Midbrain (tissue), 1 donor: Measurements from ENCODE around the gene TMEM97.
"Not testable (repeated sequence)": the region's sequence is repeated elsewhere in the genome, so short reads cannot be mapped to it uniquely, and the experiment has no call there.

Experiments used
- DNase-seq: peaks from one replicate; lab custom pipeline; 2025; lab: John Stamatoyannopoulos, UW

TMEM97 gene

DNA sequence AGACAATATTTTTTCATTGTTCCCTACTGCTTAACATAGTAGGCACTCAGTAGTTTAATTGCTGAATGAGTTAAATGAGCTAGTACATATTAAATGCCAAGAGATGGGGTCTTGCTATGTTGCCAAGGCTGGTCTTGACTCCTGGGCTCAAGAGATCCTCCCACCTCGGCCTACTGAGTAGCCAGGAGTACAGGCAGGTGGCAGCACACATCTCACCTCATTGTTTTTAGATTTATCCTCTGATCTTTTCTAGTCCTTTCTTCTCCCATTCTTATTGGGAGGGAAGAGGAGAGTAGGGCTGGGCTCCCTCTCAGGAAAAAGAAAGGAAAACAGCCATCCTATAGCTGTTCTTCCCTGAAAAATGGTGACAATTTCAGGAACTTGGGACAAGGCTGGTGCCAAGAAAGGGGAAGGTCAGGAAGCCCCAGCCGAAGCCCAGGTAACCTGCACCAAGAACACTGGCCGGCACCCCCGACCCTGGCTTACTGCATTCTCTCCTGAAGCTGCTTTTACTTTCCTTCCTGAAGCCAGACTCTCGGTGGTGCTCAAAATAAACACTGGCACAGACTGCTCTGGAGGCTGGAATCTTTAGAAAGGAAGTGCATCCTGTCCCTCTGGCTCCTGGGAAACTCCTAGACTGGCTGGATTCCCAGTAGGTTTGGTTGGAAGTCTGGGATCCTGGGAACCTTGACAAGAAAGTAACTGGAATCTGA, 19.2 kb downstream of the TMEM97 start:
- no peak for DNase-seq

DNA sequence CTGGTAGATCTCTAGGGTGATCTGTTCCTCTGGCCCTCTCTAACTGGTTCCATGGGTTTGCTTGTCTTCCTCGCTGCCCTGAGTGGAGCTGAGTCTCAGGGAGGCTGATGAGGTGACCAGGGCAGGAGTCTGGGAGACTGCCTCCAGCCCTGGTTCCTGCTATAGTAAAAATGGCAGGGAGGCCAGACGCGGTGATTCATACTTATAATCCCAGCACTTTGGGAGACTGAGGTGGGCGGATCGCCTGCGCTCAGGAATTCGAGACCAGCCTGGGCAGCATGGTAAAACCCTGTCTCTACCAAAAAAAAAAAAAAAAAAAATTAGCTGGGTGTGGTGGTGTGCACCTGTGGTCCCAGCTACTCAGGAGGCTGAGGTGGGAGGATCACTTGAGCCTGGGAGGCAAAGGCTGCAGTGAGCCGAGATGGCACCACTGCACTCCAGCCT, 19.8 kb downstream of the TMEM97 start:
- DNase-seq, result not testable (repeated sequence)

DNA sequence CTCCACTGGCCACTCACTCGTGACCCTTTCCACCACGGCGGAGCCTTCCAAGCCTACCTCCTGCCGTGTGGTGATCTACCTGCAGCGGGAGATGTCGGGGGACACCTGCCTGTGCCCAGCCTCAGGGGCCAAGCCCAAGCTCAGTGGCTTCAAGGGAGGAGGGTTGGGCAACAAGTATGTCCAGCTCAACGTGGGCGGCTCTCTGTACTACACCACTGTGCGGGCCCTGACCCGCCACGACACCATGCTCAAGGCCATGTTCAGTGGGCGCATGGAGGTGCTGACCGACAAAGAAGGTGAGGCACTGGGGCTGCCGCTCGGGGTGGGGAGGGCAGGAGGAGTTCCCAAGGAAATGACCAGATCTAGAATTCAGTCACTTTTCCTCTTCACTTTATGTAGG, 20.4 kb downstream of the TMEM97 start:
- DNase-seq, result no peak

DNA sequence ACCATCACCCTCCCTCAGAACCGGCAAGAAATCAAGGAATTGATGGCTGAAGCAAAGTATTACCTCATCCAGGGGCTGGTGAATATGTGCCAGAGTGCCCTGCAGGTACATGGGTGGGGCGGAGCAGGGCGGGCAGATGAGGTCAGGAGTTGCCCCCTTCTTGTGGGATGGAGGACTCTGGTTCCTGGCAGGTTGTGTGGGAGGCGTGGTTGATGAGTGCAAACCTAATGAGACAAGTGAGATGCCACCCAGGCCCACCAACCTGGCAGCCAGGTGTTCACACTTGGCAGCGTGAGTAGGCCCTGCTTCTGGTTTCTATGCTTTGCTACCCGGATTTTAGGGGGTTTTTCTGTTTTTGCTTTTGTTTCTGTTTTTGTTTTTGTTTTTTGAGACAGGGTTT, 21.4 kb downstream of the TMEM97 start:
- no peak for DNase-seq

DNA sequence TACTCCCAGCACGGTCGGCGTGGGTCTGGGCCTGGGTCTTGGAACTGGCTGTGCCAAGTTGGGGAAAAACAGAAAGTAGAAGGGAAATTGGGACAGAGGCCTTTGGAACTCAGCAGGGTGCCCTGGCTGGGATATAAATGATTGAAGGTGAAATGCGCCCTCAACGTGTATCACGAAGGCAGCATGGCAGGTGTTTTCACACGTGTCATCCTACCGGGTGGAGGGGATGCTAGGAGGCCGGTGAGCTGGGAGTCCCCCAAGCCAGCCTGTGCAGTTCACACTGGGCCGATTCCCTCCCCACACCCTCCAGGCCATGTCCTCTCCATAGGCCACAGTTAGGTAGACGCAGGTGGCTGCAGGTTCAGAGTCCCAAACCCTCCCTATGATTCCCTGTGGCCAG, 22.5 kb downstream of the TMEM97 start:
- DNase-seq, result no peak

DNA sequence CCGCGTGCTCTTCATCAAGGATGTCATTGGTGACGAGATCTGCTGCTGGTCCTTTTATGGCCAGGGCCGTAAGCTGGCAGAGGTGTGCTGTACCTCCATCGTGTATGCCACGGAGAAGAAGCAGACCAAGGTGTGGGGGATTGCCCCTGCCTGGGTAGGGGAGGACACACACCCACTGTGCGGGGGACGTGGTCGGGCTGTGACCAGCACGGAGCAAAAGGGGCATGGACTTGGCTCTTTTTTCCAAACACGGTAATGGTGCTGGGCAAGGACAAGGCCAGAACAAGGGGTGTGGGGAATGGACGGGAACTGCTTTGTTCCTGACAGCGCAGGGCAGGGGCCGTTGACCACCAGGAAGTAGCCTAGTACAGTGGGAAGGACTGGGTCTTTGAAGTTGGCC, 23.3 kb downstream of the TMEM97 start:
- no peak for DNase-seq

DNA sequence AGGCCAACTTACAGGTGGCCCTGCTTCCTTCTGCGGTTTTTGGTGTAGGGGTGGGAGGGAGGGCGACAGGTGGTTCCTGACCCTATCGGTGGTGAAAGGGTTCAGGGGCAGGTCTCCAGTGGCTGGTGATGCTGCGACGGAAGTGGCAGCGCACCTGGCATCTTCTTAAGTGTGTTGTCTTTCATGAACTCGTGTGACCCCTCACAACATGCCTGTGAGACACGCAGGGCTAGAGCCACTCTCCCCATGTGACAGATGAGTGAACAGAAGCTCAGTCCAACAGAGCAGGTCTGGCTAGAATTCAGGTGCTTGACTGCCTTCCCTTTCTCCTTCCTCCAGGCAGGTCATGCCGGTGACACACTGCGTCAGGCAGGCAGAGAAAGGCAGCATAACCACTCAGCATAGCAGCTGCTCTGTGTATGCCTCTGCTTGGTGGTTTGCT, 24.5 kb downstream of the TMEM97 start:
- no peak for DNase-seq

DNA sequence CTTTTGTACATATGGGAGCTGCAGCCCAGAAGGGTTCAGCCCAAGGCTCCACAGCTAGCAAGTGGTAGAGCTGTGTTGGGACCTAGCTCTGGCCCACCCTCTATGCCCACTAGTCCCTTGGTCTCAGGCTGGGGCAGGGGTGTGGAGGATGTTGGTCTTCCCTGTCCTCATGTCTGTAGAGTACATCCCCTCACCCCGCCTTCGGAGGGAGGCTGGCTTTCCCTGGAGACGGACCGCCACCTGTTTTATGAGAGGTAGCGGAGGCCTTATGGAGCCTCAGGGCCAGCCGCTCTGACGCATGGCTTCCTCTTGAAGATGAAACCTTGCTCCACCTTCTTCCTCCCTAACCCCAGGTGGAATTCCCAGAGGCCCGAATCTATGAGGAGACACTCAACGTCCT, 25.0 kb downstream of the TMEM97 start:
- DNase-seq, result no peak

DNA sequence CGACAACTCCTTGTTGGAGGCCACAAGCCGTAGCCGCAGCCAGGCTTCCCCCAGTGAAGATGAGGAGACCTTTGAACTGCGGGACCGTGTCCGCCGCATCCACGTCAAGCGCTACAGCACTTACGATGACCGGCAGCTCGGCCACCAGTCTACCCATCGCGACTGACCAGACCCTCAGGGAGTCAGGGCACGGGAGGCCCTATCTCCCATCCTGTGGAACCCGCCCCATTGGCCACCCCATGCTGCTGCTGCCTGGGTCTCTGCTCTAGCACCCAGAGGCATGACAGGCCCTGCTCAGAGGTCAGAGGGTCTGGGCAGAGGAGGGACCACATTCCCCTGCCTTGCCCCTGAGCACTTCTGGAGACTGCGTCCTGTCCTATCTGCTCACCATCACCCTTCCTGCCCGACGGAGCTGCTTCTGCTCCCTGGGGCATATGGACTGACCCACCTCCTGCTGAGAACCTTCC, 25.5 kb downstream of the TMEM97 start:
- DNase-seq, result no peak

DNA sequence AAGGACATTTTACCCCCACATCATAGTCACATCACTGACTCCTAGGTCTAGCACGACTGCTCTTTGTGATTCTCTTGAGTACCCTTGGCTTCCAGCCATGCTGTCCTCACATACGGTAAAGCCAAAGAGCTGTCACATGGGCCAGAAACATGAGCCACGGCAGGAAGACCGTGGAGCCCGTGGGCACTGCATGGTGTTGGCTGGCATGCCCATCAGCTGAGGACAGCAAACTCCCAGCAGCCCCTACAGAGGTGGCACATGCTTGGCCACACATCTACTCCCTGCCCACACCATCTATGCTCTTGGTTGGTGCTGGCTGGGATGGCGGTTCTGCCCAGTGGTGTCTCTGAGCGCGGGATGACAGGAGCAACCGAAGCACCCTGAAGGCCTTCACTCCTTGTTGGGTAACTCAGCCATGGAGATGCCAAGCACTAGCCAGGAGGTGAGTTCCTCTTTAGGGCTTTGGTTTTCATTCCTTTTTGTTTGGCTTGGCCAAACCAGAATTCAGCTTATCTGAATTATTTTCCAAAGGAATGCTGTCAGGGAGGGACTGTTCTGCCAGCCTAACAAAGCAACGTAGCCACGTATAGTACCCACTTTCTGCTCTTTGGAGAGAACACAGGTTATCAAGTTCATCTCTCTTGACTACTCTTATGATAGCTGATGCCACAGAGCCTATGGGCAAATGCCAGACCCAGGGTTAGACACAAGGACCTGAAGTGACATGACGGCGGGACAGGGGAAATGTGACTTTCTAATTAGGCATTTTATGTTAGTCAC, 26.6 kb downstream of the TMEM97 start:
- DNase-seq, result no peak

DNA sequence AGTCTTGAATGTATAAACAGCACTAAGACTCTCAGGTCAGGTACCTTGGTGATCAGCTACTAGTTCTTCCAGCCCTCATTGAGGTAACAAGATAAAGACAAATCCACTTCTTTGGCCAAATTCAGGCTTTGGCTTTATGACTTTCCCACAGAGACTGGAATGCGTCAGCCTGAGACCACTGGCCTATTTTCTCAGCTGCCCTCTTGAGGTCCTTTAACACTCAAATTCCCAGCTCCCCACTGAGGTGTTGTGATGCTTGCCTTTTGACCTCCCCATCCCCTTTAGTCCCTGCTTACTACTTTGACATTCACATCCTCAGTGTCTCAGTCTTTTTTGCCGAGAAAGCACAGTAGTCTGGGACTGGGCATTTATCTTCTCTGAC, 27.2 kb downstream of the TMEM97 start:
- no peak for DNase-seq

DNA sequence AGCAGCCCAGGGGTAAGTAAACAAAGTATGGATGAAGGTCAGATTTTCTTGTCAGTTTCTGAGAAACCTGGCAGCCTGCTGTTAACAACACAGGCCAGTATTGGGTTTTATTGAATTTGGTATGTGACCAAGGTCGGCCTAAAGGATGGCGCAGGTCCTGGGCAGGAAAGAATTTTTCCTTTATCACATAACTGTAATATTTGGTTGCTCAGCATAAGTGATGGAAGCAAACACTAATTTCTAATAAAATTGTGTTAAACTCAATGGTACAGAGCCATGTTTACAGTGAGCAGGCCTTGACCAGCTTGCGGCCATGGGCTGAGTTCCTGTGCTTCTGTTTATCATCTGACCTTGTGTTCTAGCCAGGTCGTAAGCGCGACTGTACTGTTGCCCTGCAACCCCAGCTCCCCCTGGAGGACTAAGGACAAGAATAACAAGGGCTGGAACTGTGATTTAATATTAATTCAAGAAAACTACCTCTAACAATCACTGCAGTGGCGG, 27.8 kb downstream of the TMEM97 start:
- DNase-seq, result no peak

DNA sequence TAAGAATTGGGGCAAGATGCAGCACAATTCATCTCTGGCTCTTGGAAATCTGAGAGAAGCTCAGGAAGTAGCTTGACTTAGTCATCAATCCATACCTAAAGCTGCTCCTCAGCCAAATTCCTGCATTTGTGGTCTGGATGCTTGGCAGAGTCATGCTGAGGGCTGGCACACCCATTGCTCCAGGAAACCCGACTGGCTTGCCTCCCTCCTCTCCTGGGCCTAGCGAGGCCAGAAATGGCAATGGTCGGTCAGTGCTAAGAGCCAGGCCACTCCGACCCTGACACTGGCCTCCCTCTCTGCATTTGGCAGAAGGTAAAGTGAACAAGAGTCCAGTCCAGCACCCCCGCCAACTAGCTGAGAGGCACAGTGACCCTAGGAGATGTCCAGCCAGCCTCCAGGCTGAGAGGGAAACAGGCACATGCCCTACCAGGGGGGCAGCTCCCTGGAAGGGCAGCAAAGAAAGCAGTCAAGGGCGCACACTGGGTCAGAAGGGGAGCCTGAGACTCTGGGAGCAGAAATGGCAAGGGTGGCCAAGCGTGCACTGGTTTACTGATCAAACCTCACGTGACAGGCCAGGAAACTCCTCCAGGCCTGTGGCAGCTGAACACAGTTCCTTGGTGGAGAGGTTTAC, 28.4 kb downstream of the TMEM97 start:
- DNase-seq, result no peak

DNA sequence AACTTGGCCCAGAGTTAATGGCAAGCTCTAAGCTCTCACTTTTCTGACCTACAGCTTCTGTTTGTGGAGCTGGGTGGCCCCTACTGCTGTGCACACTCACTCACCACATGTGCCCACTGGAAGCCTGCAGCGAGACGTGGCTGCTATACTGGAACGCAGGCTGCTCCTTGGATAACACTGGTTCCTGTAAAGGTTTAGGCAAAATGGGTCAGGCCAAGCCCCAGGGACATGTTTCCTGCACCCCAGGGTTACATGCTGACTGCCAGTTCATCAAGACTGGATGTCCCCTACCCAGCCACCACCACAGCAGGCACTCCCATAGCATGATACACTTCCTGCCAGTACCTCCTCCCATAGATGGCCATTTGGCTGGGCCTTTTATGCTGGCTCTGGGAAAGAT, 30.0 kb downstream of the TMEM97 start:
- DNase-seq, result no peak

DNA sequence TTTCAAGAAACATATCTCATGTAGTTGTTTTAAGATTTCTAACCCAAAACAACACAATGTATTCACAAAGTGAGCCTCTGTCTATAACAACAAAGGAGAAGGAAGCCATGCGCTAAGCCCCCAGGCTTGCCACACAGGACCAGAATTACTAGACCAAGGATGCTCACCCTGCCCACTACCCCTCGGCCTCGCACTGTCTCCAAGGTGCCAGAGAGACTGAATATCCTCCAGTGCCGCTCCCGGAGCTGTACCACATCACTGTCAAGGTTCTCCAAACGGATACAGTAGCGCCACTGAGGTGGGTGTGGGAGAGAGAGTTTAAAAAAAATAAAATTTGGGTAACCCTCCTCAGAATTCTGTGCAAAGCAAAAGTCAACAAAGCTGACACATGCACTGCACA, 31.3 kb downstream of the TMEM97 start:
- DNase-seq, result no peak

DNA sequence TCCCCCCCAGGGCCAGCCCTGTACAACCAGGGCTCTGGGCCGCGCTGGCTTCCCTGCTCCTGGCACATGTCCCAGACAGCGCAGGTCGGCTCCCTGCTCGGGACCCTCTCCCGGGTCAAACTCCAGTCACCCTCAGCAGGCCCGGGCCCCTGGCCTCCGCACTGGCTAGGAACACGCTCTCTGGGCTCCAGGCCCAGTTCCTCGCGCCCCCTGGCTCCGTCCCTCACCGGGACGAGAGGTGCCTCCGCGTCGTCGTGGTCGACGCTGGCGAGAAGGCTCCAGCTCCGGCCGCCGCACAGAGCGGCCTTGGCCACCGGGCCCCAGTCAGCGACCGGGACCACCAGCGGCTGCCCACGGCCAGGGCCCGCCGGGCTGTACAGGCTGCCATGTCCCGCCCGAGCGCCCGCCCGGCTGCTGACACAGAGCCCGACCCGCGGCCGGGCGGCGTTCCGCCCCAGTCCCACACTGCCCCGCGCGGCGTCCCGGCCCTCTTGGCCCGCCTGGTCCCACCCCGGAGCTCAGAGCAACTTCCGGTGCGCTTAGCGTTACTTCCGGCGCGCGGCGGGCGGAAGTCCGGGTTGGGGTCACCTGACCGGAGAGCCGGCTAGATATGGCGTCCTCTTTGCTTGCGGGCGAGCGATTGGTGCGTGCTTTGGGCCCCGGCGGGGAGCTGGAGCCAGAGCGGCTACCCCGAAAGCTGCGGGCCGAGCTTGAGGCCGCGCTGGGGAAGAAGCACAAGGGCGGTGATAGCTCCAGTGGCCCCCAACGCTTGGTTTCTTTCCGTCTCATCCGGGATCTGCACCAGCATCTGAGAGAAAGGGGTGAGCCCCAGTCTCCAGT, 38.3 kb downstream of the TMEM97 start, which contains the start of gene POLDIP2:
TSS of gene POLDIP2 (minus strand) at position 467 of the 840 bp plus-strand sequence. CDS start at position 388, 79 bp downstream.
- peak; percentile 97 for DNase-seq

DNA sequence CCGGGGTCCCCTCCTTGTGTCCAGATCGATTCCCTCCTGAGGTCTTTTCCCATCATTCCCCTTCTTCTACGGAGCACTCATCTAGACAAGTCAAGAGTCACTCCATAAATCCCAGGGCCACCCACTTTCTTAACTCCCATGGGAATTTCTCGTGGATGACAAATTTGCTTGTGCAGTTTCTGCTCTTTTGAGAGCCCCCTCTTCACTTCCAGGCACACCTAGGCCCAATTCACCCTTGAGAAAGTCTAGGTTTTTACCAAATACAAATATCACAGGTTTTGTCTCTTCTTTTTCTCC, 38.8 kb downstream of the TMEM97 start:
- no peak for DNase-seq

DNA sequence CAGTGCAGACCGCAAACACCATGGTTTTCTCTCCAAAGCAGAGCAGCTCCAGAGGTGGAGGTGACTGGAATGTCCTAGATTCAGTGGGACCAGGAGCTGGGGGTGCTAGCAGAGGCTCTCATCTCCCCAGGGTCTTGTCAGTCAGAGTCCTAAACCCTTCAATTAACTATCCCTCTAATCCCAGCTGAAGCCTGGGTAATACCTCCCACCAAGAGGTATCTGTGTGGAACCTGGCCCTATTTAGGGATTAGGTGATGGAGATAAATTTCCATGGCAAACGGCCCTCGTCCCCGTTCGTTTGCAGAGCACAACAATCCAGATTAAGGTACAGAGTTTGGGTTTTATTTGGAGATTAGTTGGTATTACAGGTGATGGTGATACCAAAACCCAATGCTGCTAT, 44.2 kb downstream of the TMEM97 start:
- DNase-seq, result no peak

DNA sequence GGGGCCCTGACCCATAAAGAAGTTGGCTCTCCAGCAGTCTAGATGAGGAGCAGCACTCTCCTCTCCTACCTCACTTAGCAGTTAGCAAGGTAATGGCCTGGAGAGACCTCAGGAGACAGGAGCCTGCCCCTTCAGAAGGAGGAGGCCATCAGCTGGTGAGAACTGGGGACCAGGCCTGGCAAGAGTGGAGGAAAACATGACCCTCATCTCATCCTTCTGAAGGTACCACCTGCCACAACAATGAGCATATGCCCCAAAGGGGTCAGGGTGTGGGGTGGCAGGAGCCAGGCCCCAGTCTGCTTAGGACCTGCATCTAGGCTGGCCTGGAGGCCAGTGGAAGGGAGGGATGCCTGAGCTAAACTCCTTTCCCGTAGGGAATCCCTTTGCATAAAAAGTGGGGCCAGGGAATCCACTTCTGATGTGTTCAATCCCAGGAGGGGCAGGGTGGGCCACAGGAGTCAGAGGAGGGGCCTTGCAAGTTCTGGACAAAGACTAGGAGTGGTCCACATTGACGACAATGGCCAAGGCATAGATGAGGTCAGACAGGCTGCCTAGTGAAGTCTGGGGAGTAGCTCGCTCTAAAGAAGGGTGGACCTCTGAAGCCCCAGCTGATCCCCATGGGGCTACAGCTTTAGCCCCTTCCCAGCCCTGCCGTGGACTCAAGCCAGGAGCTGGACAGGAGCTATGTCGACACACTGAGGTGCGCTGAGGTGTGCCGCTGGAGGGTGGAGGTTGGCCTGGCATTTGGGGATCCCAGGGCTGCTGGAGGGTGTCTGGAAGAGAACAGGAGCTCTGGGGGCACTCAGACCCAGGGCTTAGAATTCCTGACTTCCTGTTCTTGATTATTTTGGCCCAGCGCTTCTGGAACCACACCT, 45.0 kb downstream of the TMEM97 start:
- DNase-seq, result no peak

DNA sequence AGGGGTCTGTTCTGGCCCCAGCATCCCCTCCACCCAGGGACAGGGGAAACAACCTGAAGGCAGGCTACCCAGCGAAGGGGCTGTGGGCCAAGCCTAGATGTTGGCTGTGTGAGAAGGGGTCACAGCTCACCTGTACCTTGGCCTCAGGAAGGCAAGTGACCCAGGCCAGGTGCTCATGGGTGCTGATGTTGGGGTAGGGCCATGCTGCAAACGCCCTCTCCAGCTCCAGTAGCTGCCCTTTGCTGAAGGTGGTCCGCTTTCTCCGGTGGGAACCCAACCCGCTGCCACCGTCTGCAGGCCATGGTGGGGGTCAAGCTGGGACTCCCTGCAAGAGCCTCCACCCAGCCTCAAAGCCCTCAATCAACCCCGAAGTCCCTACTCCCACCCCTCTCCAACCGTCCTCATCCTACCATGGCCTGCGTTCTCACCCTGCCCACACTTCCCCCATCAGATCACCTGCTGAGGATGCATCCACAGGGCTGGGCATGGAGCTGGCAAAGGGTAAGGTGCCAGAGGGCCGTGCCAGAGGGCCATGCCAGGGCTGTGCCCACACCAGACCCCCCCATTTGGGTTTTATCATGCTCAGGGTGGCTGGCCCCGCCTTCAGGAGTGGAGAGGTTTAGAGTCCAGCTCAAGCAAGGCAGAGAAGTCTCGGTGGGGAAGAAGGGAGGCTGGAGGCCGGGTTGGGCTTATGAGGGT, 45.8 kb downstream of the TMEM97 start, which contains the start of gene SEBOX:
TSS of gene SEBOX (minus strand) at position 535 of the 699 bp plus-strand sequence. CDS start at position 487, 48 bp downstream.
- DNase-seq, result no peak
